Activated T-helper 17 cell treated with anti-CD3 and anti-CD28 coated beads, Interleukin-2, amount 50 U/mL, for 72 hours (primary cell): ENCODE results near the gene FZD8. TPM values are rescaled to one million over a fixed set of nuclear protein-coding genes. Genes with fewer than 3 reads are reported as not detected.
A peak's percentile ranks its signal among the peaks of the same experiment; 100 is the strongest.

Experiments
- ATAC-seq: fragments of 150-1000 bp; cut with Tn5 transposase; replicated peaks from 2 replicates; pipeline ENCODE4 v1.10.0; 2021; ENCODE audit warnings: mild to moderate bottlenecking, moderate library complexity
- H3K27ac Mint-ChIP-seq: one replicate; pipeline ENCODE4 v1.8.0; 2022; ENCODE audit warnings: mixed read lengths
- H3K27me3 Mint-ChIP-seq: one replicate; pipeline ENCODE4 v1.8.0; 2022; ENCODE audit warnings: mixed read lengths
- H3K36me3 Mint-ChIP-seq: one replicate; pipeline ENCODE4 v1.8.0; 2022; ENCODE audit warnings: low read depth, mild to moderate bottlenecking, mixed read lengths
- H3K4me1 Mint-ChIP-seq: one replicate; pipeline ENCODE4 v1.8.0; 2022; ENCODE audit warnings: mixed read lengths
- H3K4me3 Mint-ChIP-seq: one replicate; pipeline ENCODE4 v1.8.0; 2022; ENCODE audit warnings: mild to moderate bottlenecking, mixed read lengths
- H3K9me3 Mint-ChIP-seq: one replicate; pipeline ENCODE4 v1.8.0; 2022; ENCODE audit warnings: mixed read lengths
- total RNA-seq, 2 donors: library from RNA; stranded (reverse); gene quantifications; one replicate each; pipeline ENCODE4 v1.2.3, GENCODE V29; 2022

FZD8 gene
- total RNA-seq, 2 donors from 2014 or later: 0.39 TPM; not detected in 1

DNA sequence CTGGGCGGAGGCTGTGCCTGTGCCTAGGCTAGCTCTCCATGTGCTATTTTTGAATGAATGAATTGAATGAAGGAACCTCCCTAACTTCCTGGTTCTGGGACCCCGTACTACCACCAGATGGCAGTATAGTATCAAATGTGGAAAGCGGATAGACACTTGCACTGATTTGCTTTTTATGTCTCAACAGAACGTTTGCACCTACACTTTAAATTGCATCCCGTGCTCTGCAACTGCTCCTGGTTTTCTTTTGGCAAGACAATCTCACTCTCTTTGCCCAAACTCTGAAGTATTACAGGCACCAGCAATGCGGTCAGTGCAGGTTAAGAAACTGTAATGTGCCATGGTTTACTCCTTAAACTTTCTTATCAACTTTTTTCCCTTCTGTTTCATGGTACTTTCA is 6.5 kb downstream of the FZD8 start:
- Mint-ChIP-seq H3K9me3 (no peaks in the 10 kb centered on the region), H3K4me1 (no peaks in the 10 kb centered on the region), H3K27ac (no peak overlapping the region), H3K4me3 (no peak overlapping the region), H3K36me3 (no peaks in the 10 kb centered on the region), H3K27me3 (peaks cover 17% of the 10 kb centered on the region)
- ATAC-seq: peak; percentile 73

DNA sequence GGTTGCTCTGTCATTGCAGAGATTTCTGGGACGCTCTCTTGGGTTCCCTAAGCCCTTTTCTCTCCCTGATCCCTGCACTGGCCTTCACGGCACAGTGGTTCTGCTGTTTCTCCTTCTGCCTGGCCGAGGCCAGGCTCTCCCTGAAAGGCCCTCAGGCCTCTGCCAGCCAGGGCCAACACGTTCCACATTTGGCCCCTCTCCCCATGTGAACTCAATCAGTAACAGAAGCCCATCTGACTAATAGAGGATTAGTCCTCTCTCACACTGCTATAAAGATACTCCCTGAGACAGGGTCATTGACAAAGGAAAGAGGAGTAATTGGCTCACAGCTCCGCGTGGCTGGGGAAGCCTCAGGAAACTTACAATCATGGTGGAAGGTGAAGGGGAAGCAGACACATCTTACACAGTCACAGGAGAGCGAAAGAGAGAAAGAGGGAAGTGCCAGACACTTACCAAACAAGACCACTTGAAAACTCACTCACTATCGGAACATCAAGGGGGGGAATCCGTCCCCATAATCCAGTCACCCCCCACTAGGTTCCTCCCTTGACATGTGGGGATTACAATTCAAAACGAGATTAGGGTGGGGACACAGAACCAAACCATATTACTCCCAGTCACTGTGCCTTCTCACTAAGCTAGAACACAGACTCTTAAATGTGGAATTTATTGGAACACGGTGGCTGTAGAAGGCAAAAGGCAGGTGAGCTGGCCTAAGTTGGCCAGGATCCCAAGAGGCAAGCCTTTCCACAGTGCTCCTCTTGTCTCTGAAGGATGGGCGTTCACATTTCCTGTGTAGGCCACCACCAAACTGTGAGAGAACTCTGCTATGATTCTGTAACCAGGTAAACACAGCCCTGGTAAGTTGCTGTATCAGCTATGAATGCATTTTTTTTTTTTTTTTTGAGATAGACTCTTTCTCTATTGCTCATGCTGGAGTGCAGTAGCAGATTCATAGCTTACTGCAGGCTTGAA is 8.8 kb downstream of the FZD8 start:
- no peaks in the 10 kb centered on the region for H3K4me1 Mint-ChIP-seq
- ATAC-seq: no peak
- no peaks in the 10 kb centered on the region for H3K36me3 Mint-ChIP-seq
- no peak overlapping the region for H3K4me3 Mint-ChIP-seq
- no peak overlapping the region for H3K27ac Mint-ChIP-seq
- H3K27me3 Mint-ChIP-seq: peaks cover 22% of the 10 kb centered on the region
- H3K9me3 Mint-ChIP-seq: no peaks in the 10 kb centered on the region

DNA sequence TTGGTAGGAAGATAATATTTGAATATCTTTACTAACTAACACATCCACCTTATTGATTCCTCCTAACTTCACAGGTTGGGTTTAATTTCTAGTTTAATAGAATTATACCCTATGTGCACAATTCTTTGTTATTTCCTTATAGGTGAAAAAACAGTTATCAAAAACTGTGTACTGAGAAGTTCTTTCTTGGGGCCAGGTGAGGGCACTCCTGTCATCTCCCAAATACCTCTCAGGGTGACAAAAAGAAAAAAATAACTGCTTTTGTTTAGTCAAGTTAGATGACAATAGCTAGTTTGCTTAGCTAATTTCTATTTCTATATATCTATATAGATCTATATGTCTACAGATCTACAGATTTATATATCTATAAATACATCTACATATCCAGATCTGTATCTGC is 10.1 kb downstream of the FZD8 start:
- H3K36me3 Mint-ChIP-seq: no peaks in the 10 kb centered on the region
- no peak overlapping the region for H3K4me3 Mint-ChIP-seq

DNA sequence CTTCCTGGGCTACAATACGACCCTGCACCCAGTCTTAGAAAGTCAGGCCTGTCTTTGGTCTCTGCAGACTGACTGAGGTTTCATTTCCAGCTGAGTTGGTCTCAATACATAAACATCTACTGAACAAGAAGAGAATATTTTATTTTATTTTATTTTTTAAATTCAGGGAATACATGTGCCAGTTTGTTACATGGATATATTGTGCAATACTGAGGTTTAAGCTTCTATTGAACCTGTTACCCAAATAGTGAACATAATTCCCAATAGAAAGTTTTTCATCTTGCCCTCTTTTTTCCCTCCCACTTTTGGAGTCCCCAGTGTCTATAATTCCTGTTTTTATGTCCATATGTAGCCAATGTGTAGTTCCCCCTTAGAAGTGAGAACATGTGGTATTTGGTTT is 10.7 kb downstream of the FZD8 start:
- Mint-ChIP-seq H3K27me3 (peaks cover 9% of the 10 kb centered on the region), H3K4me1 (no peaks in the 10 kb centered on the region), H3K4me3 (no peak overlapping the region), H3K36me3 (no peaks in the 10 kb centered on the region), H3K27ac (no peak overlapping the region), H3K9me3 (no peaks in the 10 kb centered on the region)
- no peak for ATAC-seq

More for the DNA sequence above, 10.1 kb downstream of the FZD8 start:
- Mint-ChIP-seq H3K27me3 (peaks cover 12% of the 10 kb centered on the region), H3K9me3 (no peaks in the 10 kb centered on the region), H3K27ac (no peak overlapping the region), H3K4me1 (no peaks in the 10 kb centered on the region)
- no peak for ATAC-seq

DNA sequence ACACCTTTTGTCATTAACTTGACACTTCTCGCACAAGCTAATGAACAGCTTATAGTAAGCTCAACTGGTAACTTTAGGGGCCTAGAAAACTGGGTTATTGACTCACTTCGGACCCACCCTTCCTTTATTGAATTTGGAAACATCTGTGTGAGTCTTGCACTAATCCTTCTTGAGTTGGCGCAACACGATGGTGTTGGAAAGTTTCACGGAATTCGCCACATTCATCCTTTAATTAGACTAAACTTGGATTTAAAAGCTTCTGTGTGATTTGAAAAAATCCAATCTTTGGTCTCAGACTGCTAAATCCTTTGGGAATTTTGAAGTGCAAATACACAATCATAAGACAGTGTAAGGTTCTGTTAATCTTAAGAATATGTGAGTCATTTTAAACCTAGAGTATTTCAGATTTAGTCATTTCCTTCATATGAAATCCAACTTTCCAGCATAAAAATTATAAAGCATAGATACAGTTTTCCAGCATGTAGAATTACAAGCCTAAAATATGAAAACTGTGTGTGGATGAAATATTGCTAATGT is 15.1 kb downstream of the FZD8 start:
- H3K36me3 Mint-ChIP-seq: no peaks in the 10 kb centered on the region
- H3K27ac Mint-ChIP-seq: no peak overlapping the region
- H3K4me1 Mint-ChIP-seq: no peaks in the 10 kb centered on the region
- no peak overlapping the region for H3K4me3 Mint-ChIP-seq
- H3K9me3 Mint-ChIP-seq: no peaks in the 10 kb centered on the region
- no peak for ATAC-seq
- peaks cover 23% of the 10 kb centered on the region for H3K27me3 Mint-ChIP-seq

DNA sequence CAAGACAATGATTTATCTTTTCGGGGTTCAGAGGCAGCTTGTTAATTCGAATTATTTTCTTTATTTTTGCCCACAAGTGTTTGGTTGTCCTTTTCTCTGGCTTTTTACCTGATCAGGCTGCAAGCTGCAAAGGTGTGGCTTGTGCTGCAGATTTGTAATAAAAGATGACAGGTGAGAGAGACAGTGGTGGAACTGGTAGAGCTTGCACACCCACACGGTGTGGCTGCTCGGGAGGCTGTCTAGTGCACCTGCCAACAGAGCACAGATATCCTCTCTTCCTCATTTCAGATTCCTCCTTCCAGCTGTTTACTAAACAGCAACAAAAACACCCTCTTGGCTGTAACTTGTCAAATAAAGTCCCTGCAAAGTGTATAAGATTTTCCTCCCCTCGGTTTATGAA is 27.8 kb downstream of the FZD8 start:
- H3K9me3 Mint-ChIP-seq: no peaks in the 10 kb centered on the region
- H3K4me1 Mint-ChIP-seq: no peaks in the 10 kb centered on the region
- H3K27ac Mint-ChIP-seq: no peak overlapping the region
- ATAC-seq: no peak
- no peak overlapping the region for H3K4me3 Mint-ChIP-seq
- peaks cover 24% of the 10 kb centered on the region for H3K27me3 Mint-ChIP-seq
- H3K36me3 Mint-ChIP-seq: no peaks in the 10 kb centered on the region

DNA sequence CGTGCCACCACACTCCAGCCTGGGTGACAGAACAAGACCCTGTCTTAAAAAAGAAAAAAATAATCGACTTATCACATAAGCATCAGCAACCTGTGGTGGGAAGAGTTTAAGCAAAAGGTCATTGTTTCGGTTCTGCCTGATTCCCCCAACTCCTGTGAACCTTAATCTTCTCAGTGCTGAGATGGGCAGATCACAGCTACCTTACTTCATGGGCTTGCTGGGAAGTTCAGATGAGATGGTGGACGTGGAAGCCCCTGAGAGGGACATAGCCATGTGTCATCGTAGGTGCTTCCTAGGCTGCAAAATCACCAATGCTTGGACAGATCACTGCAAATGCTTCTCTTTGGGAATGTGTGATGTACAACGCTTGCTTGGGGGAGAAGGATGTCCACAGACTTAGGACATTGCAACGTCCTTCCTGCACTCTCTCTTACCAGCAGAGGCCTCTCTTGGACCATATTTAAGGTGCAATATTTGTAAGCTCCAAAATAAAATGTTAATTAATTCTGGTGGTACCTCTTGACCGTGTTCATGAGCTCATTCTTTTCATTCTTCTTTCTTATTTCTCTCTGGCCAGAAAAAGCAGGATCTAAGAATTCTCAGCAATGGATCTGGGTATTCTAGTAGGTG is 28.4 kb downstream of the FZD8 start:
- H3K9me3 Mint-ChIP-seq: no peaks in the 10 kb centered on the region
- no peaks in the 10 kb centered on the region for H3K4me1 Mint-ChIP-seq
- H3K4me3 Mint-ChIP-seq: no peak overlapping the region
- H3K36me3 Mint-ChIP-seq: no peaks in the 10 kb centered on the region
- ATAC-seq: no peak
- H3K27me3 Mint-ChIP-seq: peaks cover 24% of the 10 kb centered on the region
- no peak overlapping the region for H3K27ac Mint-ChIP-seq

DNA sequence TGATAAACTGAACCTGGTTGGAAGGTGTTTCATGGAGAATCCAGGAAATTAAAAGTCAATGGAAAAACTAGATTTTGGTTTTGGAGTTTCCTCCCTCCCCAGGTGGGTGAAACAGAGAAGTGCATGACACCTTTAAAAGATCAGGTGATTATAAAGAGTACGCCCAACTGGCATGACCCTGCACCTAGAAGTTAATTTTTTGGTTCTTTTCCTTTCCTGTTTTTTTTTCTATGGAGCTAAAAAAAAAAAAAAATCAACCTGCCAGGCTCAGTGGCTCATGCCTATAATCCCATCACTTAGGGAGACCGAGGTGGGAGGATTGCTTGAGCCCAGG is 29.0 kb downstream of the FZD8 start:
- no peak for ATAC-seq
- Mint-ChIP-seq H3K27ac (no peak overlapping the region), H3K36me3 (no peaks in the 10 kb centered on the region), H3K9me3 (no peaks in the 10 kb centered on the region), H3K27me3 (peaks cover 24% of the 10 kb centered on the region), H3K4me3 (no peak overlapping the region), H3K4me1 (no peaks in the 10 kb centered on the region)

DNA sequence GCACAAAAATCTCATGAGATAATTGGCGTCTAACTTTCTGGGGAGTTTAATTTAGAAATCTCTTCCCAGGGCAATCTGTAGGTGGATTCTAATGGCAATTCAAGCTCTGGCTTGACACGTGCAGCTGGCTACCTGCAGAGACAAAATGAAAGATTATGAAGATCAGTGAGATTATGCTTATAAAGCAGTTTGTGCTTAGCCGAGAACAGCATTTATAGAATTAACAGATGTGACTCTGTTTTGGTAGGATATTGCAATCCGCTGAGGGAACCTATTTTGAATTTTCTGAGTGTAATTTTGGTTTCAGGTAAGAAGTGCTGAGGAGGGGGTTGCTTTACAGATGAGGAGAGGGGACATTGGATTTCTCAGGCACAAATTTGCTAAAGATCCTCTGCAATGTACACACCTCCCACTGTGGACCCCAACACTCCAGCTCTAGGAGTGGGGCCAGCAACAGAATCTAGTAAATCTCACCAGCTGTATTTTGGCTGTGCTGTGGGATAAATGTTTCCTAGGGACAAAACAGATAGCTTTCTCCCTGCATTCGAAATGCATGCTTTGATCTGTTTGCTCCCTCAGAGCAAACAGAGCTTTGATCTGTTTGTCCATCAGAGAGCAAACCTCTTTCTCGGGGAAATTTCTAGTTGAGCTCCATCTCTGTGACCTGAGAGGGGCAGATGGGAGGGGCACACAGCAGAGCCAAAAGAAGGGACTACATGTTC is 29.6 kb downstream of the FZD8 start:
- no peaks in the 10 kb centered on the region for H3K9me3 Mint-ChIP-seq
- H3K4me3 Mint-ChIP-seq: no peak overlapping the region
- H3K36me3 Mint-ChIP-seq: no peaks in the 10 kb centered on the region
- H3K4me1 Mint-ChIP-seq: peaks cover under 1% of the 10 kb centered on the region
- no peak overlapping the region for H3K27ac Mint-ChIP-seq
- peaks cover 24% of the 10 kb centered on the region for H3K27me3 Mint-ChIP-seq
- ATAC-seq: no peak

DNA sequence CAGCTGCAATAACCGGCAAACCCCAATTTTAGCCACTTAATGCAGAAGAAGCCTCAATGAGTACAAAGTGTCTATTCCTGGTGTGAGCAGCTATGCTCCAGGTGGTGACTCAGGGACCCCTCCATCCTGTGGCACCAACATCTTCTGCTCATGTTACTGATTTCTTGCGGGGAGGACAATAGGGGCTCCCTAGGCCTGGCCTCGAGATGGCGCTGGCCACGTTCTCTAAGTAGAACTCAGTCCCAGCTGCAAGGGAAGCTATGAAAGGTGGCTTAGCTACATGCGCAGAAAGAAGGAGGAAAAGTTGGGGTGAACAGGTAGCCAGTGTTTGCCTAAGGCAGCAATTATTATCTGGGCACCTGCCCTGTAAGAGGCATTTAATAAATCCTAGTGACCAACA is 30.3 kb downstream of the FZD8 start:
- Mint-ChIP-seq H3K9me3 (no peaks in the 10 kb centered on the region), H3K4me3 (no peak overlapping the region), H3K27ac (no peak overlapping the region), H3K27me3 (peaks cover 30% of the 10 kb centered on the region), H3K36me3 (no peaks in the 10 kb centered on the region), H3K4me1 (peaks cover 6% of the 10 kb centered on the region)
- ATAC-seq: no peak

DNA sequence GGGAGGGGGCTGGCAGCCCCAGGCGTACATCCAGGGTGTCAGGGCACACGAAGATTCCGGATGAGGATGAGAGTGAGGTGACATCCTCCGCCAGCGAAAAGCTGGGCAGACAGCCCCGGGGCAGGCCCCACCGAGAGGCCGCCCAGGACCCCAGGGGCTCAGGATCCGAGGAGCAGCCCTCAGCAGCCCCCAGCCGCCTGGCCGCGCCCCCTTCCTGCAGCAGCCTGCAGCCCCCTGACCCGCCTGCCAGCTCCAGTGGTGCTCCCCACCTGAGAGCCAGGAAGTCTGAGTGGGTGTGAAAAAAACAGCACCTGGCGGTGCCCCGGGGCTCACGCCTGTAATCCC is 33.8 kb downstream of the FZD8 start:
- Mint-ChIP-seq H3K27ac (no peak overlapping the region), H3K4me3 (peak overlapping the region; percentile 68), H3K36me3 (no peaks in the 10 kb centered on the region), H3K9me3 (no peaks in the 10 kb centered on the region), H3K27me3 (peaks cover 41% of the 10 kb centered on the region), H3K4me1 (peaks cover 6% of the 10 kb centered on the region)
- ATAC-seq: no peak

DNA sequence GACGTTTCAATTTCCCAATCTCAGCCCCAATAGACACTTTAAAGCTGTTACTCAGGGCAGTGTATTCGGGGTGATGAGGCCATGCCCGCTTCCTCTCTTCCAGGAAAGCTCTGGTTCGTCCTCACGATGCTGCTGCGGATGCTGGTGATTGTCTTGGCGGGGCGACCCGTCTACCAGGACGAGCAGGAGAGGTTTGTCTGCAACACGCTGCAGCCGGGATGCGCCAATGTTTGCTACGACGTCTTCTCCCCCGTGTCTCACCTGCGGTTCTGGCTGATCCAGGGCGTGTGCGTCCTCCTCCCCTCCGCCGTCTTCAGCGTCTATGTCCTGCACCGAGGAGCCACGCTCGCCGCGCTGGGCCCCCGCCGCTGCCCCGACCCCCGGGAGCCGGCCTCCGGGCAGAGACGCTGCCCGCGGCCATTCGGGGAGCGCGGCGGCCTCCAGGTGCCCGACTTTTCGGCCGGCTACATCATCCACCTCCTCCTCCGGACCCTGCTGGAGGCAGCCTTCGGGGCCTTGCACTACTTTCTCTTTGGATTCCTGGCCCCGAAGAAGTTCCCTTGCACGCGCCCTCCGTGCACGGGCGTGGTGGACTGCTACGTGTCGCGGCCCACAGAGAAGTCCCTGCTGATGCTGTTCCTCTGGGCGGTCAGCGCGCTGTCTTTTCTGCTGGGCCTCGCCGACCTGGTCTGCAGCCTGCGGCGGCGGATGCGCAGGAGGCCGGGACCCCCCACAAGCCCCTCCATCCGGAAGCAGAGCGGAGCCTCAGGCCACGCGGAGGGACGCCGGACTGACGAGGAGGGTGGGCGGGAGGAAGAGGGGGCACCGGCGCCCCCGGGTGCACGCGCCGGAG is 34.4 kb downstream of the FZD8 start:
- H3K4me1 Mint-ChIP-seq: peaks cover 6% of the 10 kb centered on the region
- H3K4me3 Mint-ChIP-seq: peak overlapping the region; percentile 68
- H3K27me3 Mint-ChIP-seq: peaks cover 45% of the 10 kb centered on the region
- no peaks in the 10 kb centered on the region for H3K36me3 Mint-ChIP-seq
- no peaks in the 10 kb centered on the region for H3K9me3 Mint-ChIP-seq
- peak; percentile 52 for ATAC-seq
- H3K27ac Mint-ChIP-seq: no peak overlapping the region

DNA sequence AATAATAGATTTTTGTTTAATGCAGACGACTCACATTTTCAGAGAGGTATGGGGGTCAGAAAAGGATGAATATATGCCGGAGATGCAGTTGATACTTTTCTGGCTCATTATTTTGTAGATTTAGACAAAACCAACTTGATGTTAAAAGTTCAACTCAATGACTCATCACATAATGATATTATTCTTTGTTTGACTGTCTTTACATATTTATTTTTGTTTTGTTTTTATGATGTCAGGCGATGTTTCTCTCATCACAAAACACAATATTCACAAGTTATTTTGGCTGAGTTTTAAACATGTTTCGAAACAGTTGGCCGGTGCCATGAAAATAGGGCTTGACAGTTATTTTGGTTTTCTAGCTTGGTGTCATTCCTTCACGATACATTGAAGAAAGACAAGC is 35.7 kb downstream of the FZD8 start:
- peaks cover 40% of the 10 kb centered on the region for H3K27me3 Mint-ChIP-seq
- H3K36me3 Mint-ChIP-seq: no peaks in the 10 kb centered on the region
- H3K9me3 Mint-ChIP-seq: no peaks in the 10 kb centered on the region
- ATAC-seq: no peak
- no peak overlapping the region for H3K4me3 Mint-ChIP-seq
- H3K4me1 Mint-ChIP-seq: peaks cover 6% of the 10 kb centered on the region
- H3K27ac Mint-ChIP-seq: no peak overlapping the region

DNA sequence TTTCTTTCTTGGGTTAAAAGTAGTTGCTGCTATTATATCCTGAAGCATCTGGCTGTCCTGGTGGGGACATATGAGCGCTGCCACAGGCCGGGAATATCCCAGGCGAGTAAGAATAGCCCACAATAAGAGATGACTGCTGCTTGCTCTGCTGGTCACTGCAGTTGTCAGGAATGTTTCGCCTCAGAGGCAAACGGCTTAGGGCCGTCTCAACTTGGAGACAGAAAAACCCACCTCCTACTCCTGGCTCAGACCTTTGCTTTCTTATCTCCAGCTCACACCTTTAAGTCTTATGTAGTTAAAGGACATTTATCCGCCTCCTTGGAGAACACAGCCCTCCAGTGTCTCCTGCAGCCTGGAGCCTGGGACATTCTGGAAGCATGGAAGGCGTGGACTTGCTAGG is 36.9 kb downstream of the FZD8 start, which contains the start of gene GJD4:
TSS of gene GJD4 (plus strand) at position 151 of the 400 bp plus-strand sequence. CDS start at position 378, 227 bp downstream.
- Mint-ChIP-seq H3K4me3 (no peak within 1 kb of the TSS), H3K27me3 (peaks cover 44% of the 10 kb centered on the region), H3K9me3 (no peaks in the 10 kb centered on the region), H3K27ac (no peak within 1 kb of the TSS), H3K4me1 (peaks cover 6% of the 10 kb centered on the region), H3K36me3 (no peaks in the 10 kb centered on the region)
- no peak for ATAC-seq
